LNCAP (cell line): Measurements from ENCODE around the gene ALDH16A1.

Source experiments
- TF ChIP-seq, protein P1 (sequence below): fragments of 450-650 bp; IDR thresholded peaks from 2 replicates; pipeline ENCODE4 v1.5.1; 2017; ENCODE audit warnings: mild to moderate bottlenecking

Gene ALDH16A1

DNA sequence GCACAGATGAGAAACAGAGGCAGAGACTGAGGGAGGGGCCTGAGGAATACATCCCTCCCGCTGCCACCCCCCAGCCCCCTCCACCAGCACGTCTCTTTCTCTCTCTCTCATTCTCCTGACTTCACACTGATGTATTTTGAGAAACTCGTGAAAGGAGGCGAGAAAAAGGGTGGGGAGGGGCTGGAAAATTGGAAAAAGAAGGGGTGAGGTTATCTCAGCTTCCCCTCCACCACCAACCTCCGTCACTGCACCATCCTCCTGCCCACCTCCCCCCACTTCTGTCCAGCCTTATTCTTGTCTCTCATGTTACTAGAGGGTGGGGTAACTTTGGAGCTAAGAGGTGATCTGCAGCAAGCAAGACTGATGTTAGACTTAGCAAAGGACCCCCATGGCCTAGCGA is 13.2 kb upstream of the ALDH16A1 start:
- TF ChIP-seq, protein P1, sequence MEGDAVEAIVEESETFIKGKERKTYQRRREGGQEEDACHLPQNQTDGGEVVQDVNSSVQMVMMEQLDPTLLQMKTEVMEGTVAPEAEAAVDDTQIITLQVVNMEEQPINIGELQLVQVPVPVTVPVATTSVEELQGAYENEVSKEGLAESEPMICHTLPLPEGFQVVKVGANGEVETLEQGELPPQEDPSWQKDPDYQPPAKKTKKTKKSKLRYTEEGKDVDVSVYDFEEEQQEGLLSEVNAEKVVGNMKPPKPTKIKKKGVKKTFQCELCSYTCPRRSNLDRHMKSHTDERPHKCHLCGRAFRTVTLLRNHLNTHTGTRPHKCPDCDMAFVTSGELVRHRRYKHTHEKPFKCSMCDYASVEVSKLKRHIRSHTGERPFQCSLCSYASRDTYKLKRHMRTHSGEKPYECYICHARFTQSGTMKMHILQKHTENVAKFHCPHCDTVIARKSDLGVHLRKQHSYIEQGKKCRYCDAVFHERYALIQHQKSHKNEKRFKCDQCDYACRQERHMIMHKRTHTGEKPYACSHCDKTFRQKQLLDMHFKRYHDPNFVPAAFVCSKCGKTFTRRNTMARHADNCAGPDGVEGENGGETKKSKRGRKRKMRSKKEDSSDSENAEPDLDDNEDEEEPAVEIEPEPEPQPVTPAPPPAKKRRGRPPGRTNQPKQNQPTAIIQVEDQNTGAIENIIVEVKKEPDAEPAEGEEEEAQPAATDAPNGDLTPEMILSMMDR = no peak

DNA sequence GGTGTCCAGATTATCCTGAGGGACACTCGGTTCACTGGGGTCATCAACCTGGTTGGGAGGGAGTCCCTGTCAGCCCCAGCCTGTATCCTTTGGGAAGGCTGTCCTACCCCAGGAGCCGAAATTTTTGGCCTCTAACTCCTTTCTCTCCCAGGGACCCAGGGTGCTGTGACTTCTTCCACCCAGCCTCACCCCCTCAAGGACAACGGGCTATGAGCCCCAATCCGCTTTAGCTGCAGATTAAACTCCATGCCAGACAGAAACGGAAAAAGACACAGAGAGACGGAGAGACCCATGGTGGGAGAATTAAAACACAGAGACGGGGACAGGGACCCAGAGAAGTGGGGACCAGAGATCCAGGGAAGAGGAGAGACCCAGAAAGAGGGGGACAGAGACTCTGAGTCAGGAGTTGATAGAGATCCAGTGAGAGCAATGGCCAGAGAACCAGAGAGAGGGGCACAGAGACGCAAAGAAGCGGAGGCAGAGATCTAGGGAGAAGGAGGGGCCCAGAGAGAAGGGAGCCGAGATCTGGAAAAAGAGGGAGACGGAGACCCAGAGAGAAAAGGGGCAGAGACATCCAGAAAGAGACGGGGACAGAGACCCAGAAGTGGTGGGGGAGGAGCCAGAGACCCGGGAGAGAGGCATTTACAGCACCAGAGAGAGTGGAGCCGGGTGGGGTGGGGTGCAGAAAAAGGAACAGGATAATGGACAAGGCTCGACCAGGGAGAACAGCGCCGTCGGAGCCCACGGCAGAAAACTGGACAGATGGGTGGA is 12.4 kb upstream of the ALDH16A1 start:
- TF ChIP-seq, protein P1 = no peak

DNA sequence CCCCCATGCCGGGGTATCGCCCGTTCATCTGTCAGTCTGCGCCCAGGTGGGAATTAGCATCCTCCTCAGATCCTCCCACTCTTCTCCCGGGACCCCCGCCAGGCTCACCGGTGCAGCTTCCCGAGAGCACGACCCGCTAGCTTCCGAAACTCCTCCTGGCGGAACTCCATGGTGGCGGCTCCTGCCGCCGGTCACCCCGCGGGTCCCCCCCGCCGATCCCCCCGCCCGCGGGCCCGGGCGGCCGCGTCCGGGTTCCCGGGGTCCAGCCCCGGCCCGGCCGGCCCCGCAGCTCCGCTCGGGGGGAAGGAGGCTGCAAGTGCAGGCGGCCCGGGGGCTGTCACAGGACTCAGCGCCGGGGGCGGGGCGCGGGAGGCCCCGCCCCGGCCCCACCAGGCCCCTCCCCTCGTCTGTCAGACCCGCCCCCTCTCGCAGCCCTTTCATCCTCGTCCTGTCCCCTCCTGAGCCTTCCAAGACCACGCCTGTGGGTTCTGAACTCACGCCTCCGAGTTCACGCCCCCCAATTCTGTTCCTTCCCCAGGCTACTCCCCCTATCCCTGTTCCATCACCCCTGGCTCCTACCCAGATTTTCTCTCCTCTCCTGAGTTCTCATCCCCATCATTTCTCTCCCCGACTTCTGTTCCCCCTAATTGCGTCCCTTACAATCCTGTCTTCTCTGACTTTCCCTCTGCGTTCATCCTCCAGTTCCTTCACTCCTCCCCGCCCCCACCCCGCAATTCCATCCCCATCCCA is 11.6 kb upstream of the ALDH16A1 start, which contains the start of gene SLC17A7:
Gene SLC17A7 (minus strand): TSS at position 318 of the 750 bp plus-strand sequence. CDS start 148 bp downstream, at position 170.
- TF ChIP-seq, protein P1 = no peak

DNA sequence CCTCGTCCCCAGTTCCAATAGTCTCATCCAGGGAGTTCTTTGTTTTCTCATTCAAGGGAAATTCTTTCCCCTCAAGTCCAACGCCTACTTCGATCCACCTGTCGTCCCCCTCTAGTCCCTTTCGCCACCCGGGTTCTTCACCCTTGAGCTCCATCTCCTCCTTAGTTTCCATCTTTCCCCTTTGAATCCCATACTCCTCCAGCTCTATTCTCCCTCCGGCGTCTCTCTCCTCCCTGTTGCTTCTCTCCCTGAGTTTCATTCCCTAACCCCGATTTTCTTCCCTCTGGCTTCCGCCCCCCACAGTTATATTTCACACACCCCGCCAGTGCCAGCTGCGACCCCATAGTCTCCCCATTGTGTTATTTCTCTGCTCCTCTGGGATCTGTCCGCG is 11.1 kb upstream of the ALDH16A1 start:
- TF ChIP-seq, protein P1 = no peak

DNA sequence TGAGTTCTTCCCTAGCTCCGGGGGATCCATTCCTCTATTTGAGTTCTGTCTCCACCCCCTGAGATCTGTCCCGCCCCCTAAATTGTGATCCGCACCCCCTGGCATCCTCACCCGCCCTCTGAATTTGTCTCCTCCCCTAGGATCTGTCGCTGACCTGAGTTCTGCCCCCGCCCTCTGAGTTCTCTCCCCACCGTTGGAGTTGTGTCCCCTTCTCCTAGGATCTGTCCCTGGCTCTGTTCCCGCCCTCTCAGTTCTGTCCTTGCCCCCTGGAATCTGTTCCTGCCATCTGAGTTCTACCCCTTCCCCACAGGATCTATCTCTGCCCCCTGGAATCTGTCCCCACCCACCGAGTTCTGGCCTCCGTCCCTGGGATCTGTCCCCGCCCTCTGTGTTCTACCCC is 10.7 kb upstream of the ALDH16A1 start:
- TF ChIP-seq, protein P1 = no peak

DNA sequence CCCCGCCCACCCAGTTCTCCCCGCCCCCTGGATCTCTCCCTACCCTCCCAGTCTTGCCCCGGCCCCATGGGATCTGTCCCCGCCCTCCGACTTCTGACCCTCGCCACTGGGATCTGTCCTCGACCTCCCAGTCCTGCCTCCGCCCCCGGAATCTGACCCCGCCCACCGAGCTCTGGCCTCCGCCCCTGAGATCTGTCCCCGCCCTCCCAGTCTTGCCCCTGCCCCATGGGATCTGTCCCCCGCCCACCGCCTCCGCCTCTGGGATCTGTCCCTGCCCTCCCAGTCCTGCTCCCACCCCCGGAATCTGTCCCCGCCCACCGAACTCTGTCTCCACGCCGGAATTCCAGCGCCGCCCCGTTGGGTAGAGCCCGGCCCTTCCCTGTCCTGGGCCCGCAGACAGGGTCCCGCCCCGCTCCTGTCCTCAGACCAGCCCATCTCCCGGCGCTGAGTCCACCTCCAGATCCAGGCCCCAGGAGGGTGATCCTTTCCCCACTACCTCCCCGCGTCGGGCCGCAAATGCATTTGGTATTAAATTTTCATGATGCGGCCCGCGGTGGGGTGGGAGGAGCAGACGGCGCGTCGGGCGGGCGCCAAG is 10.2 kb upstream of the ALDH16A1 start:
- TF ChIP-seq, protein P1 = no peak

DNA sequence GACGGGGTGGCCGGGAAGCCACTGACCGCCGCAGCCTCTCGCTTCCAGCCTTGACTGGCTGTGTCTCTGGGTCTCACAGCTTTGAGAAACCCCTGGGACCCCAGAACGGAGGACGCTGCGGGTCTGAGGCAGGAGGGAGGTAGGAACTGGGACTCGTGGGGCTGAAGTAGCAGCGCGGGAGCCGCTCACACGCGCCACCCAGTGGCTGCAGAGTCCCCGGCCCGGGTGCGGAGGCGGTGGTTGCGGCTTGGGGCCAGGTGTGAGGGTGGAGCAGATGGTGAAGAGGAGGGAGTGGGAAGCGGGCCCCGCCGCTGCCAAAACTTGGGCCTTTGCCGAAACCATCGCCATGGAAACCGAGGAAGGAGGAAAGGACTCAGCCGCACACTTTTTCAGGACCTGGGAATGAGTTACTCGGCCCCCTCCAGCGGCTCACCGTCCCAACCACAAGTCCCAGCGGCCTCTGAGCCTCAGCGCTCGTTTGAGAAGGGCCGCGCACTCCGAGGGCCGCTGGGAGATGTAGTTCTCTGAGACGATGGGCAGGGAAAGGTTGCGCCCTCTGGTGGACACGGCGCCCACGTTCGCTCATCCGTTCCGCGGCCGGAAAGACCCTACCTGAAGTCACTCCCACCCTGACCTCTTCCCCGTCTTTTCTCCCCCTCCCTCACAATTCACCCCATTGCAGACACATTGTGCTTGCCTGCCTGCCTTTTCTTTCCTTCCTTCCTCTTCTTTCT is 9.5 kb upstream of the ALDH16A1 start:
- TF ChIP-seq, protein P1 = peak; percentile 94
